Right hindlimb (tissue), 1 donor: ENCODE measurements around the gene IL23R.

Source experiments
- DNase-seq: peaks from one replicate; pipeline ENCODE4 v3.0.0-alpha.2; 2018

IL23R gene

DNA sequence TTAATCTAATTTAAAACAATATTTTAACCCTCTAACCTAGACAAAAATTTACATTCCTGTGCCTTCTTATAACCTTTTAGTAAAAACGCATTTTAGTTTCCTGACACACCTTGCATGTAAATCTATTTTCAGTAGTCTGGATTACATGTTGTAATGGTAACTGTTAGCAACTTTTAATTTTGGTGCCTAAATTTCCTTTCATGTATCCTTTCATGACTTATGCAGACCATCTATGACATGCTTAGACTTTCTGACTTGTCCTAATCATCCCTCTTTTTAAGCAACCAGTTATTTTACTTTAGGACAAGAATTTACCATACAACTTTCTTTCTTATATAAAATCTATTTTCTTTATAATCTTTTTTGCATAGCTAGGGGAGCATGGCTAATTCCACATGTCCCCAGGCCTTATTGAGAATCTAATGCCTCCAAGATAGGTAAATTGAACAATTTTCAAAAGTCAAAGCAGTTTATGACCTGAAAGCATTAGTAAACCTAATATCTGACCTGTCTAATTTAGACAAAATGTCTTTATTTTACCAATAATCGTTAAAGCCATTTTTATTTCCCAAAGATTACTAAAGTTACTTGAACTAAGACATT, 83.9 kb downstream of the IL23R start:
- no peak for DNase-seq

DNA sequence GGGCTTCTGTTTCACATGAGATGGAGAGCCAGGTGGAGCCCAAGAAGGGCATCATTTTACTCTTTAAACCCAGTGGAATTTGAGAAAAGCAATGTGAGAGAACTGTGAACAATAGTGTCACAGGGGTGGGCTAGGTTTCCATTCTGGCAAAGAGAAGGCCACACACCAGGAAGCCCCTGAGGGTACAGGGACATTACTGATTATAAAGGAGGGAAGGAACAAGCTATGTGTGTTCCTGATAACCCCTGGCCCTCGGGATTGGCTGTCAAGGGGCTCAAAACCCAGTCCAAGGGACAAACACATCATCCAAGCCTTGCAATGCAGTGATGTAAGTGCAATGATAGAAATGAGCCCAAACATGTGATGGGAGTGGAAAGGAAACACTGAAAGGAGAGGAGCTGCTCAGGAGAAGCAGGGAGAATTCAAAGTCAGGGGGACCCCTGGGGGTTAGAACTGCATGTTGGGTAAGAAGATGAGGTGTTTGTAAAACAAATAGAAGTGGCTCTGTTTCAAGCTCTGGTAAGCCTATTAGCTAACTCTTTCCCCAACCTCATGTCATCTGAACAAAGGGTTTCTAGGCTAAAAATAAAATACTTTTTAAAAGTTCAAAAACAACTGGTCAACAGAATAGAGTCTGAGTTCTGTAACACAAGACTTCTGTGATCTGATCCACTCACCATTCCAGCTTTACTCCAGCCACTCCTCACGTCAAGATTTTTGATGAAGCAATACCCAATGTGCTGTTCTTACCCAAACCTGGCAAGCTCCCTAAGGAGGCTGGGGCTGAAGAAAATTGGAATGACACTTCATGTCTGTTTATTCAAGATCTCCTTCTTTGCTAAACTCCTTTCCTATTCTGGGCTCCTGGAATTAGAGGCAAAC, 90.3 kb downstream of the IL23R start:
- DNase-seq = no peak

DNA sequence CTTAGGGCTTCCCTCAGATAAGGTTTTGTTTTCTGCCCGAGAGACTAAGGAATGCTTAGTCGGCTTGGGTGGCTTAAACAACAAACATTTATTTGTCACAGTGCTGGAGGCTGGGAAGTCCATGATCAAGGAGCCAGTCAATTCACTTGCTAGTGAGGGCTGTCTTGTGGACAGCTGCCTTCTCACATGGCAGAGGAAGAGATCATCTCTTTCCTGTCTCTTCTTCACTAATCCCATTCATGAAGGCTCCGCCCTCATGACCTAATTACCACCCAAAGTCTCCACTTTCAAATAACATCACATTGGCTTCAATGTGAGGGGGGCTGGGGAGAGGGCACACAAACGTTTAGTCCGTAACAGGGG, 90.9 kb downstream of the IL23R start:
- DNase-seq = no peak

DNA sequence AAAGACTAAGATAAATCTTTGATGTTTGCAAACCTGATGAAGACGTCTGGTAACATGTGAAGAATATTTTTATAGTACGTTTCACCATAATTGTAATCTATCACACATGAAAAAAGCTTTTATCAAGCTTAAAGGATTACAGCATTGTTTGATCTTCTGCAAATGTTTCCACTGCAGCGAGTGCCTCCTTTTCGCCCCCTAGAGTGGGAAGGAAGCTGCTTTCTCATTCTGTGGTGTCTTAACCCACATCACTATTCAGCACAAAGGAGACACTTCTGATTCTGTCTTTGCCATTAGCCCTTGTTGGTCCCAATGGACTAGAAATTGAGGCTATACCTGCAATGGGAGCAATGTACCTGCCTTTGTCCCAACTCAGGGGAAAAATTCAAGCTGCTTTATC, 95.4 kb downstream of the IL23R start:
- no peak for DNase-seq

DNA sequence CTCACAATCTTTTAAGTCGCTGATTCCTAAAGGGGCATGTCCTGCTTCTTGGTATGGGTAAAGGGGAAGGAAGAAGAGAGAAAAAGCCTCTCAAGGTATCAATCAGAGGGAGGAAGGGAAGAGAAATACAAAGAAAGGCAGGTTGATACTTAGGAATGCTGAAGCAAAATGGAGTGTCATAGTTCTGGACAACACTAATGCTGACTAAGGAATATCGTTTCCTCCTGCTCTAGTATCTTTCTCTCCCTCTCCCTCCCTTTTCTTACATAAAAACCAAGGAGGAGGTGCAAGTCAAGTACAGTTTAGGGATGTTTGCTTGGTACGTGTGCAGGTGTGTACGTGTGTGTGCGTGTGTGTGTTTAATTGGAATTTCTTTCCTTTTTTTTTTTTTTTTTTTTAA, 96.5 kb downstream of the IL23R start:
- no peak for DNase-seq

DNA sequence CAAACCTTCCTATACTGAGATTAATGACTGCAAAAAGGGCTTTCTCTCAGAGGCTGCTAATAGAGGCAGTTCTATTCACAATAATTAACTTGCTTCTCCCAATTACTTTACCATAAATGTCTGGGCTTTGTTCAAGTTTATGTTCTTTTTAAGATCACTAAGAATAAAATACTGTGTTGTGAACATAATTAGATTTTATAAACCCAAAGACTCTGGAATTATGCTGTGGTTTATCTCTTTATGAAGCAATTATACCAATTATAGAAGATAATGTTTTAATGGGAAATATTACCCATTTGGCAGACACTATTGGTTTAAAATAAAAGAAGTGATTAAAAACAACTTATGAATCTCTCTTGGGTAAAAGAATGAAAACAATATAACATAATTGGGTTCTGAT, 97.9 kb downstream of the IL23R start:
- no peak for DNase-seq

DNA sequence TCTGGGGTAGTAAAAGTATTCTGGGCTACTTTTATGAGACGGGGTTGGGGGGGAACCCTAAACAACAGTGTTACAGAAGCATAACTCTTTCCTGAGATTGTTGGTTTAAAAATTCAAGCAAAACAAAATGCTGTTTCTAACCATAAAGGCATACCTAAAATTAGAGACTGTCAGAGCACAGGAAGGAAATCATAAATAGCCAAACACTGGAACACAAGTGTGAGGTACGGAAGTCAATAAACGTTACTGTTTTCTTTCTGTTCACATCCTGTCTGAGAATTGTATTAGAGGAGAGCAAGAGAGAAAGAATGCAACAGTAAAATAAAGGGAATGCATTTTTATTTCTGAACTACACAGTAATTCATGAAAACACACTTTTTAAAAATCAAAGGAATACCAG, 98.6 kb downstream of the IL23R start:
- no peak for DNase-seq

DNA sequence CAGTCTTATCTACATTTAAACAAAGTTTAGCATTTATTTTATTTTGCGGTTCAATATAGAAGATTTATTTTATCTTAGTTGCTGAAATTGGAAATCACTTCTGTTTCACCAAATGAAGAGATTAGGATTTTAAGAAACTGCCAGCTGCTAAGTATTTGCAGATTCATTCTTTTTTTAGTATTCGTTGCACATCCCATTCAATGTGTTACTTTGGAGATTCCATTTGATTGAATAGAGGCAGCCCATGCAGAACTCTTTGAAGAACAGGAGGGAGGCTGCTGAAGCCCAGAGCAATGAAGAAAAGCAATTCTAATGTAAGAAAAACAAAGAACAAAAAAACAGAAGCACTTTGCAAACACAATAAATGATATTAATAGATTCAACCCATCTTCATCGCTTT, 102.8 kb downstream of the IL23R start:
- DNase-seq = no peak

DNA sequence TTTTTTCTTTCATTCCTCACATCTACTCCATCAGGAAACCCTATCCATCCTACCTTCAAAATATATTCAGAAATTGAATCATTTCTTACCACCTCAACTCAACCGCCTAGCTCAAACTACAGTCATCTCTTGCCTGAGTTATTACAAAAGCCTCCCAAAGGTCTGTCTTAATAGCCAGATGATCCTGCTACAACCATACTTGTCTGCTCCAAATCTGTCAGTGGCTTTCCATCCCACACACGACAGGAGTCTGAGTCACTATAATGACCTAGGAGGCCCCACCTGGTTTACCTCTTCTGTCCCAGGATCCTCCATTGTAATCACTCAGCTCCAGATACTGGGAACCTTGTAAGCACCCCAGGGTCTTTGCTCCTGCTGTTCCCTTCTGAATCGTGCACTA, 104.3 kb downstream of the IL23R start:
- no peak for DNase-seq

DNA sequence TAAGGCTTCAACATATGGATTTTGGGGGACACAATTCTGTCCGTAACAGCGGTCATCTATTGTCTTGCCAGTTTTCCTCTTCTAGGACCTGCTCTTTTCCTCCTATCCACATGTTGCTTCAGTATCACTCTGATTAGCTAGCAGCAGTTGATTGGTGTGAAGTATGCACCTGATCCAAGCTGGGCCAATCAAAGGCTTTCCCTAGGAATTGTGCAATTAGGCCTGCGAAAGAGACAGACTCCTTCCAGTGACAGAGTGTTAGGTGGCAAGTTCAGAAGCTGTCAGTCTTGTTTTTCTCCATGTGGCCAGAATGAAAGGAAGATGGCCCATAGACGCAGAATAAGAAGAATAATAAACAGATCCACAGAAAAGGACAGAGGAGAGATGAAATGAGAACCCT, 107.3 kb downstream of the IL23R start:
- no peak for DNase-seq

DNA sequence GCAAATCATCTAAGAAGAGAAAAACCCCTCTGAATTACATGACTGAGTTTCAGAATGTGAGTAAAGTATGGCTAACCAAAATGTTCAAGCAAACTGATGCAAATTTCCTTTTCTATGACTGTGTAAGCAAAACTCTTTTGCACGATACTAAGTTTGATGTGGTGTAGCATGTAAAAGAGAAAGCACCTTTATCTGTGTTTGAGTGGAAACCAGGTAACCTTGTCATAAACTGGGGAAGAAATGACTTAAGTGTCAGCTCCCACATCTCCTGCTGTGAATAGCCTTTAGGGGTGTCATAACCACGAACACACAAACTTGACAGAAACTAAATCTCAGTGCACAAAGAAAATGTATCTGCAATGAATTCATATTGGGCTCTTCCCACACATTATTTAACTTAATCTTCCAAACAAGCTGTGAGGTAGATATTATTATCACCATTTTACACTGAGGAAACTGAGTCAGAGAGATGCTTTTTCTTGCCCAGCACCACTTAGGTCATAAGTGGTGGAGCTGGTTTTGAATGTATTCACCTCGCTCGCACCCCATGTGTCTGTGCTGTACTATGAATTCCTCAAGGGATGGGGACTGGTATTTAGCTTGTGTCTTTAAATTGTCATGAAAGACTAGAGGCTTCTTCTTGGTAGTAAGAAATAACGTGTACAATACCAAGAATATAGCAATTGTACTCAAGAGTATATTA, 108.5 kb downstream of the IL23R start:
- no peak for DNase-seq

DNA sequence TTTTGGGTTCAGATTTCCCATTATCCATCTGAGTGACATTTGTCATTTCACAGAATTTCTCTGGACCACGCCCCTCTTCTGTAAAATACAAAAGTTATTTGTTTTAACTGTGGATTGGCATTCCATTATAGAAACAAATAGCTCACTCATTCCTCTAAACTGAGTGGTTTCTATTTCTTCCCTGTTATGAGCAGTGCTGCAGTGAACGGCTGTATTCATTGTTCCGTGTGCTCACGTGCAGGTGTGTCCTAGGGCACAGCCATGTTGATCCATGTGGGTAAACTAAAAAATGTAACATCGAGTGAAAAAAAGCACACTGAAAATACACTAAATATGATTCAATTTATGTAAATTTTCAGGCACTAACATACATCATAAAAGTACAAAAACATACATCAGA, 114.4 kb downstream of the IL23R start:
- no peak for DNase-seq

DNA sequence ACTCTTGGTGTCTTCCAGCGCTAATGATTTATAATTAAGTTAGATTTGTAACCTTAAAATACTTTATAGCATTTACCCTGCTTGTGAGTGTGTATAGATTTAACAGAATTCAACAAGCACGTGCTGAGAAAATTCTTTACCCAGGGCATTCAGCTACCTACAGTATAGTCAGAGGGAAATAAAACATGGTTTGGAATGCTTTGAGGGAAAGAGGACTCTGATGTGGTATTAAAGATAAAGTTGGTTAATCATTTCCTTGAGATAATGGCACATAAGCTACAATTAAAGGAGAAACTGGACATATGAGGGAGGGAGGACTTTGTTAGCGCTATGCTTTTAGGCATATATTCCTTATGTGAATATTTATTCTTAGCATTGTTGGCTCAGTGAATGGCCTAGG, 115.0 kb downstream of the IL23R start:
- DNase-seq = no peak

DNA sequence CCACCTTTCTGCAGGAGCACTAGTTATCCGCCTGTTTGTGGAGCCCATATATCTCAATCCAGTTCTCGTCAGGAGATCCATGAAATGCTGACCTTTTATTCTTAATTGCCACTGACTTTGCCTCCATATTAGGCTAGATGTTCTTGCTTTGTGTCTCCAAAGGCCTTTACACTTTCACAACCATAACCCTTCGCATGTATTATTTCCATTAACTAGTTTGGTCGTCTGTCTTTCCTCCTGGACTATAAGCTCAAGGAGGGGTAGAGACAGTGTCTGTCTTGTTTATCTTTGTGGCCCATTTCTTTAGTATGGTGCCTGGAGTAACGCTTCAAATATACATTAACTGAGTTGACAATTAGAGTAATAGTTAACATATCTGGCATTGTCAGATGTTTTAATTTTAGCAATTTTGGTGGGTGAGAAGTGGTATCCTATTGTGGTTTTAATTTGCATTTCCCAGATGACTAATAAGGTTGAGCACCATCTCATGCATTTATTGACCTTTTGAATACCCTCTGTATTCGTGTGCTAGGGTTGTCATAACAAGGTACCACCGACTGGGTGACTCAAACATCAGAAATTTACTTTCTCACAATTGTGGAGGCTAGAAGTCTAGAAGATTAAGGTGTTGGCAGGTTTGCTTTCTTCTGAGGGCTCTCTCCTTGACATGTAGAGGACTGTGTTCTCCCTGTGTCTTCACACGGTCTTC, 119.7 kb downstream of the IL23R start:
- DNase-seq = no peak

DNA sequence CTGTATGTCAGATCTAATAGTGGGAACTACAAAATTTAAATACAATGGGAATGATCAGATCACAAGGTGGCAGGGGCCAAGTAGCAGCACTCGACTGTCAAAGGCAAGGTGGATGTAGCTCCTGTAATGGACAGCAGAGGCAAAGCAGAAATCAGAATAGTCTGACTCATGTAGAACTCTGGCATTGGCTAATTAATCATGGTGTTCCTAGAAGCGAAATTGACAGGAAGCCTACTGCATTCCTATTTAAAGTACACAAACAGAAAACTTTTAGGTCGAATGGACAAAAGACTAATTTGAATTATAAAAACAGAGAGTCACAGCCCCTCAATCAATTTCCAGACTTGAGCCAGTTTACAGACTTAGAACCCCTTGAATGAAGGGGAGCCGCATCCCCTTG, 124.0 kb downstream of the IL23R start:
- DNase-seq = no peak

DNA sequence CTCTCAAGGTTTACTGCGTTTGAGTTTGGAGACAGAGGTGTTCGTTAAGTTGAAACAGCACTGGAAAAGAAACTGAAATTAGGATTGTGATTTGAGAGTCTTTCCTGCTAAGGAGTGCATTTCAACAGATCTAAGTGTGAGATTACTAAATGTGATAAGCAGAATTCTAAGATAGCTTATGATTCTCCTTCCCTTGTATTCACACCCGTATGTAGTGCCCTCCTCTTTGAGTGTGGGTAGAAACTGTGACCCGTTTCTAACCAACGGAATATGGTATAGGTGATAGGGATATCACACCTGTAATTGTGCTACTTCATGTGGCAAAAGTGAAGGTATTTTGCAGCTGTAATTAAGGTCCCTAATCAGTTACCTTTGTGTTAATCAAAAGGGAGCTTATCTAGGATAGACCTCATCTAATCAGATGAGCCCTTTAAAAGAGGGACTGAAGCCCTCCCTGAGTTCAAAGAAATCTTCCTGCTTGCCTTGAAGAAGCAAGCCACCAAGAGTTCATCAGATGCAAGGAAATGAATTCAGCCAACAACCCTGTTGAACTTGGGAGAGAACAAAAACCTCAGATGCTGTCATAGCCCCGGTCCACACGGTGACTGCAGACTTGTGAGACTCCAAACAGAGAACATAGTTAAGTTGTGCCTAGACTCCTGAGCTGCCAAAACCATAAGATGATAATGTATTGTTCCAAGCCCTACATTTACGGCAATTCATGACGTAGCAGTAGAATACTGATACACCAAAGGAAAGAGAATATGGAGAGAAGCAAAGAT, 128.8 kb downstream of the IL23R start:
- no peak for DNase-seq

DNA sequence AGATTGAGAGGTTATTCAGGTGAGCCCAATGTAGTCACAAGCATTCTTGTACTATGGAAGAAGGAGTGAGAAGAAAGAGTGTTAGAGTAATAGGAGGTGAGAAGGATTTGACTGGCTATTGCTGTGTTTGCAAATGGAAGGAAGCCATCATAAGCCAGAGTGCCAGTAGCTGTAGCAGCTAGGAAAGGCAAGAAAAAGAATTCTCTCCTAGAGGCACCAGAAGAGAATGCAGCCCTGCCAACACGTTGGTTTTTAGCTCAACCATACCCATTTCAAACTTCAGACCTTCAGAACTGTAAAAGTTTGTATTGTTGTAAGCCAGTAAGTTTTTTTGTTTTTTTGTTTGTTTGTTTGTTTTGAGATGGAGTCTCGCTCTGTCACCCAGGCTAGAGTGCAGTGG, 132.5 kb downstream of the IL23R start:
- DNase-seq = no peak

DNA sequence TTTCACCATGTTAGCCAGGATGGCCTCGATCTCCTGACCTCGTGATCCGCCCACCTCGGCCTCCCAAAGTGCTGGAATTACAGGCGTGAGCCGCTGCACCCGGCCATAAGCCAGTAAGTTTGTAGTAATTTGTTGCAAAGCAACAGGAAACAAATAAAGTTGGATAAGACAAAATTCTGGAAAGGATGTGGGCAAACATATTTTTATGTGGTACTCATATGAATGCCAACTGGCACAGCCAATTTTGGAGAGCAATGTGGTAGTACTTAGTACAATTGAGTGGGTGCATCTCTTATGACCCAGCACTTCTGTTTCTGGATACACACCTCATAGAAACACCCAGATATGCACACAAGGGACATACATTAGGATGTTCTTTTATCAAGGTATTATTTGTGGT, 133.0 kb downstream of the IL23R start:
- no peak for DNase-seq

DNA sequence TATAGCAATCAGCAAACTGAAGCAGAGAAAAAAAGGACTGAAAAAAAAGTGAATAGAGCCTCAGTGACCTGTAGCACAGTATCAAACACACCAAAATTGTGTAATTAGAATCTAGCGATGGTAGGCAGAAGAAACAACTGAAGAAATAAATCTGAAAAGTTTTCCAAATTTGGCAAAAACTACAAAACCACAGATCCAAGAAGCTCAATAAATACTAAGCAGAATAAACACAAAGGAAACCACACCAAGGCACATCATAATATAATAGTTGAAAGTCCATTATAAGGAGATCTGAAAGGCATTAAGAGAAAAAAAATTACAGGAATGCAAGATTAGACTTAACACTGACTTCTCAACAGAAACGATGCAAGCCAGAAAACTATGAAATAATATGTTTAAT, 134.3 kb downstream of the IL23R start:
- DNase-seq = no peak

DNA sequence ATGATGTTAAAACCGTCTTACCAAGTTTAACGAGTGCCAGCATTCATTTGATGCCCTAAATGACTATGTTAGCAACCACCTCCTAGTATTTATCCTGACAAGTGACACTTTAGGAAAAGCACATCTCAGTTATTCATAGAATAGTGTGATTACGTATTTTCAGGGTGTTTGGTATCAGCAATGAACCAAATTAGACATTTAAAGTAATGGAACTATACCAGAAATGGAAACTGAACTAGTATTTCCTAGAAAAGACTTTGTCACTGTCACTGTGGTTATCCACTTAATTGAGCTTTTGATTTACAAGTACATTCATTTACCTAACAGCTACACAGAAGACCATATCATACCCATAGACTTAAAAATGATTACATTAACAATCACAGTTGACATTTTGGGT, 137.8 kb downstream of the IL23R start:
- no peak for DNase-seq

DNA sequence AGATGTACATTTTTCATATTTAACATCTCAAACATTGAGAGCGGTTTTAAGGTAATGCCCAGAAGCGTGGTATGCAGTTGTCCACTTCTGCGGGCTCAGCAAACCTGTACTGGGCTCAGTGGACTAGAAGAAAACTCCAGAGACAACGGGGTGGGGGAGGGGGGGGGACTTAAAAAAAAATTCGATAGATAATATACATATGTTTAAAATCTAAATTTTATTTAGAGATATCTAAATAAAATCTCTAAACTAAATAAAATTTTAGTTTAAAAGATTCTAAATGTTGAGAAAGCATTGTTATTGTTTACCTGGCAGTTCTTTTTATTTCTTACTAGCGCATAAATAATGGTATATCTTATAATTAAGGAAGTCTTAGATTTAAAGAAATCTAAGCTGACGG, 140.3 kb downstream of the IL23R start:
- DNase-seq = no peak

DNA sequence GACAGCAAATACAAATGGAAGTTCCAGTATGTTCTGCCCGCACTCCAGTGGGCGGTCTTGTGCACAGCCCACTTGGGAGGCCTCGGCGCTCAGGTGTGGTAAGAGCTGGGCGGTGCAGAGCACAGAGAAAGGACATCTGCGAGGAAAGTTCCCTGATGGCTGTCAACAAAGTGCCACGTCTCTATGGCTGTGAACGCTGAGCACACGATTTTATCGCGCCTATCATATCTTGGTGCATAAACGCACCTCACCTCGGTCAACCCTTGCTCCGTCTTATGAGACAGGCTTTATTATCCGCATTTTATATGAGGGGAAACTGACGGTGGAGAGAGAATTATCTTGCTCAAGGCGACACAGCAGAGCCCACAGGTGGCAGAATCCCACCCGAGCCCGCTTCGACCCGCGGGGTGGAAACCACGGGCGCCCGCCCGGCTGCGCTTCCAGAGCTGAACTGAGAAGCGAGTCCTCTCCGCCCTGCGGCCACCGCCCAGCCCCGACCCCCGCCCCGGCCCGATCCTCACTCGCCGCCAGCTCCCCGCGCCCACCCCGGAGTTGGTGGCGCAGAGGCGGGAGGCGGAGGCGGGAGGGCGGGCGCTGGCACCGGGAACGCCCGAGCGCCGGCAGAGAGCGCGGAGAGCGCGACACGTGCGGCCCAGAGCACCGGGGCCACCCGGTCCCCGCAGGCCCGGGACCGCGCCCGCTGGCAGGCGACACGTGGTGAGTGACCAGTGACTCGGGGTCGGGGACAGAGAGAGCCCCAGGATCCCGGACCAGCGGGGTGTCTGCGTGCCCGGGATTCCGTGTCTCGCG, 141.2 kb downstream of the IL23R start, which contains the start of gene IL12RB2:
Gene IL12RB2 (plus strand): TSS at position 623 of the 810 bp plus-strand sequence. CDS start 12,496 bp downstream, outside the sequence.
- peak; percentile 31 for DNase-seq
